Measurements from ENCODE around the gene SRC. TPM values are rescaled to one million over a fixed set of nuclear protein-coding genes. Genes with fewer than 3 reads are reported as not detected.

The SRC gene
- polyA plus RNA-seq, 1 experiment: 13.9 TPM

GRCh38 chr20:37384683-37385174, 38.8 kb downstream of the SRC start:
- TF ChIP-seq CTCF (IDR thresholded peaks at IDR 0.05; ENCODE audit: low read depth, low read length): peak; percentile 82
- ChIA-PET POLR2A (no interaction called here), CTCF (interaction anchor here (0.6 to 3.7 kb wide), 15 partner anchors 8 to 193 kb away, joined by 3 to 34 read pairs (median 4); partner anchors contain the start of genes MANBAL and SRC)
- no peaks in the 10 kb centered on the region for H3K27me3 ChIP-seq (ENCODE audit: control insufficient read depth, insufficient read depth, low read length)
- no peak for DNase-seq (ENCODE audit: low read depth, low spot score)
- H3K27ac ChIP-seq (ENCODE audit: low read depth, low read length): no peak overlapping the region
- peak overlapping the region; percentile 17; the same call in 1 of the 2 replicates for H3K4me3 ChIP-seq (ENCODE audit: low read depth, low read length)
- H3K9me3 ChIP-seq (ENCODE audit: control insufficient read depth, insufficient read depth, low read length): no peaks in the 10 kb centered on the region; the same call in 1 of the 2 replicates

GRCh38 chr20:37385176-37385575, 39.2 kb downstream of the SRC start:
- CTCF ChIA-PET: interaction anchor here (0.6 to 3.7 kb wide), 15 partner anchors 9 to 931 kb away, joined by 3 to 34 read pairs (median 4); partner anchors contain the start of genes MANBAL and SRC
- no peak for DNase-seq (ENCODE audit: low read depth, low spot score)
- Histone ChIP-seq H3K27me3 (ENCODE audit: control insufficient read depth, insufficient read depth, low read length) (no peaks in the 10 kb centered on the region), H3K4me3 (ENCODE audit: low read depth, low read length) (no peak overlapping the region), H3K9me3 (ENCODE audit: control insufficient read depth, insufficient read depth, low read length) (no peaks in the 10 kb centered on the region; the same call in 1 of the 2 replicates), H3K27ac (ENCODE audit: low read depth, low read length) (no peak overlapping the region)
- no peak for TF ChIP-seq CTCF (IDR thresholded peaks at IDR 0.05; ENCODE audit: low read depth, low read length)
- POLR2A ChIA-PET: no interaction called here

GRCh38 chr20:37385659-37386504, 39.9 kb downstream of the SRC start:
- TF ChIP-seq CTCF (IDR thresholded peaks at IDR 0.05; ENCODE audit: low read depth, low read length): no peak
- ChIA-PET CTCF (interaction anchor here (0.6 to 3.7 kb wide), 14 partner anchors 9 to 930 kb away, joined by 3 to 34 read pairs (median 4); partner anchors contain the start of genes MANBAL and SRC), POLR2A (no interaction called here)
- DNase-seq (ENCODE audit: low read depth, low spot score): no peak
- Histone ChIP-seq H3K9me3 (ENCODE audit: control insufficient read depth, insufficient read depth, low read length) (no peaks in the 10 kb centered on the region; the same call in 1 of the 2 replicates), H3K27ac (ENCODE audit: low read depth, low read length) (no peak overlapping the region), H3K4me3 (ENCODE audit: low read depth, low read length) (no peak overlapping the region), H3K27me3 (ENCODE audit: control insufficient read depth, insufficient read depth, low read length) (no peaks in the 10 kb centered on the region)

- Histone ChIP-seq H3K9me3 (ENCODE audit: control insufficient read depth, insufficient read depth, low read length) (no peaks in the 10 kb centered on the region; the same call in 1 of the 2 replicates), H3K4me3 (ENCODE audit: low read depth, low read length) (no peak overlapping the region), H3K27me3 (ENCODE audit: control insufficient read depth, insufficient read depth, low read length) (no peaks in the 10 kb centered on the region), H3K27ac (ENCODE audit: low read depth, low read length) (no peak overlapping the region)
- DNase-seq (ENCODE audit: low read depth, low spot score): no peak
- ChIA-PET POLR2A (no interaction called here), CTCF (interaction anchor here (3.7 kb wide), 1 partner anchor 104 kb away, joined by 34 read pairs; no protein-coding TSS in a partner anchor)
- TF ChIP-seq CTCF (IDR thresholded peaks at IDR 0.05; ENCODE audit: low read depth, low read length): no peak
Measured at GRCh38 chr20:37386505-37387251, 40.7 kb downstream of the SRC start.

All from AG04450 (cell line).